Thoracic aorta (tissue), 2 donors: ENCODE results near the gene MYZAP. TPM values are rescaled to one million over a fixed set of nuclear protein-coding genes. Genes with fewer than 3 reads are reported as not detected.
A peak's percentile ranks its signal among the peaks of the same experiment; 100 is the strongest.

ENCODE experiments used
- ATAC-seq: fragments of 150-250 bp; one replicate; pipeline ENCODE4 v1.8.0; 2017; ENCODE audit warnings: low read depth; ENCODE audit not compliant: insufficient number of reproducible peaks, low FRiP score
- DNase-seq: peaks from one replicate; pipeline ENCODE4 v3.0.0-alpha.2; 2020; ENCODE audit warnings: low spot score
- H3K27ac ChIP-seq, 2 donors: fragments of 200-600 bp; sonication (generic); 1 replicate in 1 of 2; 2 replicates in 1 of 2; pipeline ENCODE4 v1.5.1; 2016; ENCODE audit warnings: mild to moderate bottlenecking in 2 of 2, moderate library complexity in 2 of 2
- H3K27me3 ChIP-seq: fragments of 200-600 bp; sonication (generic); replicated peaks from 2 replicates; pipeline ENCODE4 v1.6.0; 2016; ENCODE audit warnings: mild to moderate bottlenecking; ENCODE audit not compliant: insufficient read depth
- H3K36me3 ChIP-seq: fragments of 200-600 bp; sonication (generic); one replicate; pipeline ENCODE4 v1.5.1; 2016
- H3K4me1 ChIP-seq, 2 donors: fragments of 200-600 bp; sonication (generic); 1 replicate in 1 of 2; 2 replicates in 1 of 2; pipeline versions ENCODE4 v1.5.1 to v1.6.0; 2016; ENCODE audit warnings: low read depth in 2 of 2, mild to moderate bottlenecking in 1 of 2; ENCODE audit not compliant: control insufficient read depth in 1 of 2
- H3K4me3 ChIP-seq: fragments of 200-600 bp; sonication (generic); 2 replicates; pipeline ENCODE4 v1.5.1; 2016; ENCODE audit warnings: mild to moderate bottlenecking
- H3K9me3 ChIP-seq: fragments of 200-600 bp; sonication (generic); 2 replicates; pipeline ENCODE4 v1.5.1; 2016
- CTCF ChIP-seq: fragments of 200-600 bp; sonication (generic); IDR thresholded peaks from one replicate; pipeline ENCODE4 v1.5.1; 2019; ENCODE audit warnings: antibody characterized with exemption
- total RNA-seq, 2 donors: library from RNA; depleted of rRNA; stranded (reverse); fragments of >200 nt; gene quantifications; one replicate each; pipeline versions ENCODE4 v1.1.0 to v1.2.3, GENCODE V29; 2016

Gene MYZAP
- total RNA-seq, 2 donors from 2014 or later = 3.8 to 6.8 TPM

GRCh38 chr15:57555270-57555669 lies 36.4 kb upstream of the MYZAP start:
- DNase-seq (no peak), ATAC-seq (no peak)
- Histone ChIP-seq H3K4me3 (no peak overlapping the region), H3K9me3 (no peaks in the 10 kb centered on the region), H3K36me3 (no peaks in the 10 kb centered on the region), H3K27ac (peak overlapping the region; percentile 4 to 44), H3K27me3 (no peaks in the 10 kb centered on the region), H3K4me1 (peaks cover 4 to 24% of the 10 kb centered on the region in 2 donors)
- no peak for TF ChIP-seq CTCF

- Histone ChIP-seq H3K27ac (no peak overlapping the region), H3K4me3 (no peak overlapping the region), H3K9me3 (no peaks in the 10 kb centered on the region), H3K4me1 (peaks cover 2 to 17% of the 10 kb centered on the region in 2 donors), H3K27me3 (no peaks in the 10 kb centered on the region), H3K36me3 (no peaks in the 10 kb centered on the region)
- TF ChIP-seq CTCF = no peak
- DNase-seq = no peak
- ATAC-seq = no peak
Observed at GRCh38 chr15:57556040-57556439, 35.7 kb upstream of the MYZAP start.

GRCh38 chr15:57557267-57557666 lies 34.4 kb upstream of the MYZAP start:
- ATAC-seq (no peak), DNase-seq (no peak)
- TF ChIP-seq CTCF = no peak
- H3K9me3 ChIP-seq = no peaks in the 10 kb centered on the region
- no peaks in the 10 kb centered on the region for H3K36me3 ChIP-seq
- H3K4me1 ChIP-seq = peaks cover 0 to 12% of the 10 kb centered on the region in 2 donors
- no peaks in the 10 kb centered on the region for H3K27me3 ChIP-seq
- H3K4me3 ChIP-seq = no peak overlapping the region
- no peak overlapping the region for H3K27ac ChIP-seq

- H3K27ac ChIP-seq = no peak overlapping the region
- no peaks in the 10 kb centered on the region for H3K9me3 ChIP-seq
- no peaks in the 10 kb centered on the region for H3K36me3 ChIP-seq
- no peak overlapping the region for H3K4me3 ChIP-seq
- H3K27me3 ChIP-seq = no peaks in the 10 kb centered on the region
- DNase-seq = no peak
- H3K4me1 ChIP-seq = peaks cover 0 to 12% of the 10 kb centered on the region in 2 donors
- no peak for TF ChIP-seq CTCF
- no peak for ATAC-seq
Observed at GRCh38 chr15:57557810-57558209, 33.9 kb upstream of the MYZAP start.

GRCh38 chr15:57559875-57560274 lies 31.8 kb upstream of the MYZAP start:
- H3K27me3 ChIP-seq = no peaks in the 10 kb centered on the region
- H3K27ac ChIP-seq = no peak overlapping the region
- no peaks in the 10 kb centered on the region for H3K9me3 ChIP-seq
- ATAC-seq (peak; percentile 39), DNase-seq (no peak)
- peaks cover 0 to 5% of the 10 kb centered on the region in 2 donors for H3K4me1 ChIP-seq
- no peak overlapping the region for H3K4me3 ChIP-seq
- H3K36me3 ChIP-seq = no peaks in the 10 kb centered on the region
- peak; percentile 81 for TF ChIP-seq CTCF
